Panc1 (cell line): ENCODE results near the gene PROX1.

Experiments used
- POLR2AphosphoS5 ChIP-seq: IDR thresholded peaks from 2 replicates; pipeline ENCODE4 v1.6.1; 2012; ENCODE audit warnings: mild to moderate bottlenecking, low read depth, low read length, moderate library complexity
- SIN3A ChIP-seq: IDR thresholded peaks from 2 replicates; pipeline ENCODE4 v1.6.1; 2012; ENCODE audit warnings: low read depth, mild to moderate bottlenecking, low read length, moderate library complexity, borderline replicate concordance; ENCODE audit not compliant: insufficient read depth
- TF ChIP-seq, protein P1 (sequence below): fragments of 450-650 bp; IDR thresholded peaks from 2 replicates; pipeline ENCODE4 v1.5.1; 2017; ENCODE audit warnings: mild to moderate bottlenecking

DNA sequence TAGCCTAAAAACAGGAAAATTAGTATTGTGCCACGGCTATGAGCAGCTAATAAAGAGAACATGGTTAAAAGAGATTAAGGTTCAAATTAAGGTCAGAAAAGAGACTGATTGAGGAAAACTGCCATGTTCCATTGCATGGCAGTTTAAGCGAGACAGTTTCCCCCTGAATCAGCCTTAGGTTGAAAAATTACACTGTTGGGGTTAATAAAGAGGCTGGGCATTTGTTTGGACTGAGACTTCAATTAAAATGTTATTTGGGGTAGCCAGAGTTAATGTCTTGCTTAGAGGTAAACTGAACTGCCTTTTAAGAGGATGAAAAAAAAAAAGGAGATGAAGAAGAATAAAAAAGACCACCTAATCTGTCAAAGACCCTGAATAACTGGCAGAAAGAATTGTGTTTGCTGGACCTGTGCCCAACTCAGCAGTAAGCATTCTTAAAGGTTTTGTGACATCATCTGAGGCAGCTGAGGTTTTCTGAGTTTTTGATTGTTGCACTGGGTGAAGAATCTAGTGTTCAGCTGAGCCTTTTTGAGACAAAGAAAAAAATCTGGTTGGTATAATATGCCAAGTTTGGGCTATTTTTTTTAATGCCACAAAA is 17.7 kb upstream of the PROX1 start:
- TF ChIP-seq, protein P1, sequence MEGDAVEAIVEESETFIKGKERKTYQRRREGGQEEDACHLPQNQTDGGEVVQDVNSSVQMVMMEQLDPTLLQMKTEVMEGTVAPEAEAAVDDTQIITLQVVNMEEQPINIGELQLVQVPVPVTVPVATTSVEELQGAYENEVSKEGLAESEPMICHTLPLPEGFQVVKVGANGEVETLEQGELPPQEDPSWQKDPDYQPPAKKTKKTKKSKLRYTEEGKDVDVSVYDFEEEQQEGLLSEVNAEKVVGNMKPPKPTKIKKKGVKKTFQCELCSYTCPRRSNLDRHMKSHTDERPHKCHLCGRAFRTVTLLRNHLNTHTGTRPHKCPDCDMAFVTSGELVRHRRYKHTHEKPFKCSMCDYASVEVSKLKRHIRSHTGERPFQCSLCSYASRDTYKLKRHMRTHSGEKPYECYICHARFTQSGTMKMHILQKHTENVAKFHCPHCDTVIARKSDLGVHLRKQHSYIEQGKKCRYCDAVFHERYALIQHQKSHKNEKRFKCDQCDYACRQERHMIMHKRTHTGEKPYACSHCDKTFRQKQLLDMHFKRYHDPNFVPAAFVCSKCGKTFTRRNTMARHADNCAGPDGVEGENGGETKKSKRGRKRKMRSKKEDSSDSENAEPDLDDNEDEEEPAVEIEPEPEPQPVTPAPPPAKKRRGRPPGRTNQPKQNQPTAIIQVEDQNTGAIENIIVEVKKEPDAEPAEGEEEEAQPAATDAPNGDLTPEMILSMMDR = no peak
- TF ChIP-seq SIN3A (no peak), POLR2AphosphoS5 (no peak)
